Neutrophil (primary cell): ENCODE data around the gene MARF1.

ENCODE experiments used
- H3K27ac ChIP-seq: fragments of 200-600 bp; sonication (generic); 2 replicates; pipeline ENCODE4 v1.5.1; 2016; ENCODE audit warnings: mild to moderate bottlenecking, moderate library complexity
- H3K27me3 ChIP-seq: fragments of 200-600 bp; sonication (generic); 2 replicates; pipeline ENCODE4 v1.6.0; 2016; ENCODE audit warnings: mild to moderate bottlenecking
- H3K36me3 ChIP-seq: fragments of 200-600 bp; sonication (generic); 2 replicates; pipeline ENCODE4 v1.5.1; 2017
- H3K4me1 ChIP-seq, 2 experiments: fragments of 200-600 bp in 1 of 2; sonication (generic) in 1 of 2; 1 replicate in 1 of 2; 2 replicates in 1 of 2; pipeline versions ENCODE4 v1.5.1 to v1.6.1; 2013 to 2016; ENCODE audit warnings: low read depth in 1 of 2, low read length in 1 of 2, mild to moderate bottlenecking in 1 of 2, moderate library complexity in 1 of 2; ENCODE audit not compliant: control insufficient read depth in 1 of 2, insufficient read depth in 1 of 2
- H3K4me3 ChIP-seq, 2 experiments: fragments of 200-600 bp in 1 of 2; sonication (generic) in 1 of 2; 1 replicate in 1 of 2; 2 replicates in 1 of 2; pipeline ENCODE4 v1.5.1; 2013 to 2016; ENCODE audit warnings: low read depth in 1 of 2, low read length in 1 of 2, mild to moderate bottlenecking in 1 of 2, moderate library complexity in 1 of 2
- H3K9me3 ChIP-seq: fragments of 200-600 bp; sonication (generic); 2 replicates; pipeline ENCODE4 v1.5.1; 2016
- TF ChIP-seq, protein P1 (sequence below): fragments of 200-600 bp; sonication (generic); IDR thresholded peaks from 2 replicates; pipeline ENCODE4 v1.5.1; 2016; ENCODE audit warnings: antibody characterized with exemption

MARF1 gene

DNA sequence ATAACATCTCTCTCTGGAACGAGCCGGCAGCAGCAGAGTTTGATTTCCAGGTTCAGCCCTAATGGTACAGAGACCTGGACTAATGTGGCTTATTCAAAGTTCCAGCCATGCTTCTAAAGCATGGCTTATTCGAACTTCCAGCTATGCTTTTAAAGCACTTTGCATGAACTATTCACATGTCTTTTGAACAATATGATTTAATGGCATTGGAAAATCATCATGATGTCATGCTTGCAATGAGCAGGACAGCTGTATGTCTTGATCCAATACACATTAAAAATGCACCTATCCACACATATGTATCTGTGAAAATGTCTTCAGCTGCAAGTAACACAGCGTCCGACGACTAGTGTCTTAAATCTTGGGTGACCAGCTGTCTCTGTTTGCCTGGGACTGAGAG lies 85.7 kb downstream of the MARF1 start:
- Histone ChIP-seq H3K27ac (no peak overlapping the region), H3K9me3 (no peaks in the 10 kb centered on the region), H3K4me1 (no peaks in the 10 kb centered on the region), H3K4me3 (no peak overlapping the region), H3K36me3 (no peaks in the 10 kb centered on the region), H3K27me3 (no peaks in the 10 kb centered on the region)
- TF ChIP-seq, protein P1, sequence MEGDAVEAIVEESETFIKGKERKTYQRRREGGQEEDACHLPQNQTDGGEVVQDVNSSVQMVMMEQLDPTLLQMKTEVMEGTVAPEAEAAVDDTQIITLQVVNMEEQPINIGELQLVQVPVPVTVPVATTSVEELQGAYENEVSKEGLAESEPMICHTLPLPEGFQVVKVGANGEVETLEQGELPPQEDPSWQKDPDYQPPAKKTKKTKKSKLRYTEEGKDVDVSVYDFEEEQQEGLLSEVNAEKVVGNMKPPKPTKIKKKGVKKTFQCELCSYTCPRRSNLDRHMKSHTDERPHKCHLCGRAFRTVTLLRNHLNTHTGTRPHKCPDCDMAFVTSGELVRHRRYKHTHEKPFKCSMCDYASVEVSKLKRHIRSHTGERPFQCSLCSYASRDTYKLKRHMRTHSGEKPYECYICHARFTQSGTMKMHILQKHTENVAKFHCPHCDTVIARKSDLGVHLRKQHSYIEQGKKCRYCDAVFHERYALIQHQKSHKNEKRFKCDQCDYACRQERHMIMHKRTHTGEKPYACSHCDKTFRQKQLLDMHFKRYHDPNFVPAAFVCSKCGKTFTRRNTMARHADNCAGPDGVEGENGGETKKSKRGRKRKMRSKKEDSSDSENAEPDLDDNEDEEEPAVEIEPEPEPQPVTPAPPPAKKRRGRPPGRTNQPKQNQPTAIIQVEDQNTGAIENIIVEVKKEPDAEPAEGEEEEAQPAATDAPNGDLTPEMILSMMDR: no peak

DNA sequence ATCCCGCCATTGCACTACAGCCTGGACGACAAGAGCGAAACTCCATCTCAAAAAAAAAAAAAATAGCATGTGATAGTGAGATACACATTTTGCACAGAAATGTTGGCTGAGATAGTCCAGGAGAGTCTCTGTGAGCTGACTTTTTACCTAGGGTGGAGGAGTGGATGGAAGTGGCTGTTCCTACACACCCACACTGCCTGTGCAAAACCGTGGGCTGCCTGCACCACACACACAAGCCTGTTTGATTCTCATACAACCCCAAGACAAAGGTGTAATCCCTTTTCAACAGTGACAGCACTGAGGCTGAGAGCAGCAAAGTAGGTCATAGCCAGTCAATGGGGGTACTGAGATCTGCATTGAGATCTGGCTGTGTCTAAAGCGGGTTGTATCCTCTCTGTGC lies 86.8 kb downstream of the MARF1 start:
- Histone ChIP-seq H3K9me3 (no peaks in the 10 kb centered on the region), H3K27me3 (no peaks in the 10 kb centered on the region), H3K4me1 (no peaks in the 10 kb centered on the region), H3K36me3 (no peaks in the 10 kb centered on the region), H3K27ac (no peak overlapping the region), H3K4me3 (no peak overlapping the region)
- TF ChIP-seq, protein P1: no peak

DNA sequence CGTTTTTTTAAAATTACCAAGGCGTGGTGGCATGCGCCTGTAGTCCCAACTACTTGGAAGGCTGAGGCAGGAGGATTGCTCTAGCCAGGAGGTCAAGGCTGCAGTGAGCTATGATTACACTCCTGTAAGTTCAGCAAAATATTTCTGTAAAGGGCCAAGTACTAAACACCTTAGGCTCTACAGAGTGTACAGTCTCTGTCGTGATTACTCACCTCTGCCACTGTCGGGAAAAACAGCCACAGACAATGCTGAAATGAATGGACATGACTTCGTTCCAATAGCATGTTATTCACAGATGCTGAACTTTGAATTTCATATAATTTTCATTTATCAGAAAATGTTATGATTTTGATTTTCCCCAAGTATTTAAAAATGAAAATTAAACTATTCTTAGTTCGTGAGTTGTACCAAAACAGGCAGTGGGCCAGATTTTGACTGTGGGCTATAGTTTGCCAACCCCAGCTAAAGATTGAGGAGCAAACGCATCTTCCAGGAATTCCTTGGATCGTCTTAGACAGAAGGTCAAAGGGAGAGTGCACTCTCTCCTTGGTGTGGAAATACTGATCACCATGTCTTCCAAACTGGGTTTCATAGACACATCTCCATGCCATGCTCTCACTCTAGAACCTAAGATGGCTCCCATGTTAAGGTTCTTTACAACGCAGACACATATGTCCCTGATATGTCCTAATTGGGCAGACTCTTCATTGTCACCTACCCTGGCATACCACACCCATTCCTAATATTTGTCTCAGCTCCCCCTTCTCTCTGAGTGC lies 89.5 kb downstream of the MARF1 start:
- no peak overlapping the region for H3K27ac ChIP-seq
- H3K27me3 ChIP-seq: no peaks in the 10 kb centered on the region
- H3K4me3 ChIP-seq: no peak overlapping the region
- no peaks in the 10 kb centered on the region for H3K4me1 ChIP-seq
- H3K36me3 ChIP-seq: no peaks in the 10 kb centered on the region
- H3K9me3 ChIP-seq: no peaks in the 10 kb centered on the region
- TF ChIP-seq, protein P1: no peak

DNA sequence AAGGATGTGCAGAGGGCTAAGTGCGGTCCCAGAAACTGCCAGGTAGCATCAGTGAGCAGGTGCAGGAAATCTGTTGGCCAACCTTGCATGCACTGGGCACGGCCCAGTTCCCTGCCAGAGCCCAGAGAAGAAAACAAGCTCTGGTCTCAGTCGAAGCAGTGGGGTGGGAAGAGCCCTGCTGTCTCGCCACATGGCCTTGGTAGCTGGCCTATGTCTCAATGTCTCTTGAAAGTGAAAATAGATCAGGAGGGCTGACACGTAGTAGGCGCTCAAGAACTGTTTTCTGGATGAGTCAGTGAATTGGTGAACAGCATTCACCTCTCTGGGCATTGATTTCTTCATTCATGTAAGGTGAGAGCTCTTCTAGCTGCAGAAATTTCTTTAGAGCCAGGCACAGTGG lies 90.4 kb downstream of the MARF1 start:
- TF ChIP-seq, protein P1: no peak
- no peaks in the 10 kb centered on the region for H3K36me3 ChIP-seq
- no peaks in the 10 kb centered on the region for H3K9me3 ChIP-seq
- H3K27me3 ChIP-seq: no peaks in the 10 kb centered on the region
- H3K4me3 ChIP-seq: no peak overlapping the region
- no peaks in the 10 kb centered on the region for H3K4me1 ChIP-seq
- no peak overlapping the region for H3K27ac ChIP-seq

DNA sequence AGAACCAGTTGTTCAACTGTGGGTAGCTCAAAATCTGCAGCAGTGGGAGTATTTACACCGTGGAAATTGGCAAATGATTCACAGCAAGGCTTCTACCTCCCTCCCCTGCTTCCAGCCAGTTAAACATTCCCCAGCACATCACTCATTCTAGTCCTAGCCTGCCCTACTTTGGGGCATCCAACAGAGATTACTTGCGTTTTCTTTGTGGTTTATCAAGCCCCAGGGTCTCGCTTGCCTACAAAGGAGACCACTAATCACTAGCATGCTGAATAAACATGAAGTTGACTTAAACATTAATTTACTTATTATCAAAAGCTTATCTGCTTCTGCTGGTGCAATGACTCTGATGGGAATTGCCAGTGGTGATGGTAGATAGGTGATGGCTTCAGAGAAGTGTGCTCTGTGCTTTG lies 94.5 kb downstream of the MARF1 start:
- Histone ChIP-seq H3K36me3 (no peaks in the 10 kb centered on the region), H3K9me3 (no peaks in the 10 kb centered on the region)
- TF ChIP-seq, protein P1: no peak

More for the DNA sequence above, 94.5 kb downstream of the MARF1 start:
- H3K4me1 ChIP-seq: no peaks in the 10 kb centered on the region
- H3K27me3 ChIP-seq: no peaks in the 10 kb centered on the region
- no peak overlapping the region for H3K4me3 ChIP-seq
- no peak overlapping the region for H3K27ac ChIP-seq
